D721Med (cell line): ENCODE measurements around the gene LMNTD2.

ENCODE experiments used
- DNase-seq: peaks from one replicate; pipeline ENCODE4 v3.0.0; 2011; ENCODE audit warnings: low spot score; ENCODE audit not compliant: insufficient read length
- FAIRE-seq: peaks from 2 replicates; lab custom pipeline; 2011; peaks lifted over from hg19 to GRCh38; lab: Jason Lieb, UNC
- CTCF ChIP-seq: IDR thresholded peaks from 2 replicates; pipeline ENCODE4 v1.5.1; 2012; ENCODE audit warnings: mild to moderate bottlenecking, control low read depth; ENCODE audit not compliant: insufficient read depth; ENCODE audit errors: missing control alignments

LMNTD2 gene

GRCh38 chr11:550021-550745 lies 10.4 kb downstream of the LMNTD2 start:
- no peak for FAIRE-seq
- no peak for TF ChIP-seq CTCF
- no peak for DNase-seq

GRCh38 chr11:548700-549603 lies 11.6 kb downstream of the LMNTD2 start:
- TF ChIP-seq CTCF = no peak
- DNase-seq (no peak), FAIRE-seq (no peak)

DNA sequence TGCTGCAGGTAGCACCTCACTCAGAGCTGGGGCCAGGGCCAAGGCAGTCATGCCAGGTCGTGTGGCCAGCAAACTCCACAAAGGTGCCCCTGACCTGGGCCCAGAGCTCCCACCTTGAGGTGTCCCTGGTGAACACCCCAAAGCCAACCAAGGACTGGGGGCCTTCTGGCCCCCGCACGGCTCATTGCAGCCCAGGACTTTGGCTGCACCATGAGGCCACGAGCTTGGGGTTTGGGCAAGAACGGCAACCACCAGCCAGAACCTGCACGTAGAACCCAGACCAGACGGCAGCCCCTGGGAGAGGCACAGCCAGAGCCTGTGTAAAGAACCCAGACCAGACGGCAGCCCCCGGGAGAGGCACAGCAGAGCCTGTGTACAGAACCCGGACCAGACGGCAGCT lies 15.4 kb downstream of the LMNTD2 start:
- no peak for FAIRE-seq
- no peak for TF ChIP-seq CTCF
- no peak for DNase-seq

DNA sequence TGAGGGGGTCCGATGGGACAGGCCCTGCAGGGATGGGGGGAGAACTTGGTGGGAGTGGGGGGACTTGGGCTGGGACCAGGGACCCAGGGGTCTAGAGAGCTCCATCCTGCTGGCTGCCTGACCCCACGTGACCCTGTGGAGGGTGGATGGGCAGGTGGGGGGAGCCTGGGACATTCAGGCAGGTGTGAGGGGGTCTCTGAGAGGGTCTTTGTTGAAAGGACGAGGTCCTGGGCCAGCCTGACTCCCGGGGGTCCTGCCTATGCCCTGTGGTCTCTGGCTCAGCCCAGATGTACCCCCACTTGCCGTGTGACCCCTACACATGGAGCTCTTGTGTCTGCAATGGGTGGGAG lies 15.7 kb downstream of the LMNTD2 start:
- FAIRE-seq = no peak

DNA sequence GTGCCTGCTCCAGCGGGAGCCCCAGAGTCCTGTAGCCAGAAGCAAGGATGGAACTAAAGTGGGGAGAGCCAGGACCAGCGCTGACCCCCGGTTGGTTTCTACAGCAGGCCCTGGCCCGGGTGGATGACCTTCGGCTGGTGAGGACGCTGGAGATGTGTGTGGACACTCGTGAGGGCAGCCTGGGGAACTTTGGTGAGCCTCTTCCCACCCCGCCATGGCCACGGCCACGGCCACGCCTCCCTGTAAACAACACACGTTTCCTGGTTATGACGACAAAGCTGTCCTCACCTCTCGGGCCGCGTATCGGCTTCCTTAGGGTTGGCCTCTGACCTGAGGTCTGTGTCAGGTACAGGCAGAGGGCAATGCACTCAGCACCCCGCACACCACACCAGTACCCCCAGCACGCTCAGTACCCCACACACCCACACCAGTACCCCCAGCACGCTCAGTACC lies 19.1 kb downstream of the LMNTD2 start:
- DNase-seq = no peak
- TF ChIP-seq CTCF = no peak
- no peak for FAIRE-seq

More for the DNA sequence above, 15.7 kb downstream of the LMNTD2 start:
- DNase-seq = no peak
- TF ChIP-seq CTCF = no peak

DNA sequence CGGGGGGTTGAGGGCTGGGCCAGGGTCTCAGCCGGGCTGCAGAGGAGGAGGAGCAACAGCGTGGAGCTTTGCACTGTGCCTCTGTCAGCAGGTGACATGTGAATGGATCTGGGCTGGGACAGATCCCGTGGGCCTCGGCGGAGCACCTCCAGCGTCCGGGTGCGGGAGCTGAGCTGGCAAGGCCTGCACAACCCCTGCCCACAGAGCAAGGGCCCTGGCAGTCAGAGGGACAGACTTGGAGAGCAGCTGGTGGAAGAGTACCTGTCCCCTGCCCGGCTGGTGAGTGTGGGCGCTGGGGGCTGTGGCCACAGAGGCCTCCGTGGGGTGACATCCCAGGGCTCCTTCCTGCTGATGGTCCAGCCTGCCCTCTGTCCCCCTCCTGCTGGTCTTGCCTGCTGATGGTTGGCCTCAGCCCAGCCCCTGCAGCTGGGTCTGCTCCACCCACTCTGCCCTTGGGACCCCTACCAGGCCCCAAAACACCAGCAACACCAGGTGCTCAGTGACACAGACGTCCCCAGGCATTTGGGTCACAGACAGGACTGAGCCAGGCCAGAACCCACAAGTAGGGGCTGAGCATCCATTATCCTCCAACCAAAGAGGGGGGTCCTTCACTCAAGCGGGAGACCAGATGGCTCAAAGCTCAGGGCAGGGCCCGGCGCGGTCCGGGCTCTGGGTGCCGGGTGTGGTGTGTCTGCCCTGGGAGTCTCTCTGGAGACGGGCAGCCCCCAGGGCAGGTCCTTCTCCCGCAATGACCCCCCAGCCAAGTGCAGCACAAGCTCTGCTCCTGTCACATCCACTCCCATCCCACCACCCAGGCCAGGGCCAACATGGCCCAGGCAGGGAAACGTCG lies 19.7 kb downstream of the LMNTD2 start:
- no peak for TF ChIP-seq CTCF
- no peak for DNase-seq
- no peak for FAIRE-seq
